IMR-90 (cell line): Measurements from ENCODE around the gene SYNGR3. TPM values are rescaled to one million over a fixed set of nuclear protein-coding genes. Genes with fewer than 3 reads are reported as not detected.
A peak's percentile ranks its signal among the peaks of the same experiment; 100 is the strongest.
"Not testable (repeated sequence)": the region's sequence is repeated elsewhere in the genome, so short reads cannot be mapped to it uniquely, and the experiment has no call there.

Experiments used
- ATAC-seq: fragments of 200-7000 bp; cut with Tn5 transposase; 2 replicates; pipeline ENCODE4 v1.9.1; 2020; ENCODE audit warnings: low read depth, mild to moderate bottlenecking, moderate library complexity
- BruUV-seq: library from RNA; stranded (reverse); fragments of 400-500 nt; replicated peaks from 2 replicates; lab custom pipeline; 2021; lab: Mats Ljungman, UMichigan
- CTCF ChIA-PET: fragments of 300-600 bp; formaldehyde crosslinking; extraction: SDS; loops from one replicate; lab custom pipeline; 2021; ENCODE audit warnings: antibody characterized with exemption; lab: Yijun Ruan, JAX
- POLR2A ChIA-PET: fragments of 300-600 bp; sonication (Branson Sonifier 250); formaldehyde crosslinking; loops from one replicate; lab custom pipeline; 2022; ENCODE audit warnings: antibody characterized with exemption; ENCODE audit not compliant: unreplicated experiment; lab: Charles Lee
- DNase-seq: peaks from one replicate; pipeline ENCODE4 v3.0.0; 2013
- H2AFZ ChIP-seq: replicated peaks from 2 replicates; pipeline ENCODE3; 2013; ENCODE audit warnings: low read length, mild to moderate bottlenecking; ENCODE audit not compliant: poor library complexity
- H2AK5ac ChIP-seq: 2 replicates; pipeline ENCODE4 v1.6.1; 2013; ENCODE audit warnings: low read depth, low read length, inconsistent platforms
- H2AK9ac ChIP-seq: replicated peaks from 2 replicates; pipeline ENCODE3; 2013; ENCODE audit warnings: mild to moderate bottlenecking, low read depth, low read length, moderate library complexity; ENCODE audit not compliant: poor library complexity
- H2BK120ac ChIP-seq: 2 replicates; pipeline ENCODE4 v1.6.1; 2013; ENCODE audit warnings: low read depth, low read length, inconsistent platforms
- H2BK15ac ChIP-seq: 3 replicates; pipeline ENCODE4 v1.6.1; 2013; ENCODE audit warnings: low read depth, low read length, inconsistent platforms
- H2BK20ac ChIP-seq: 2 replicates; pipeline ENCODE4 v1.6.1; 2013; ENCODE audit warnings: low read depth, mild to moderate bottlenecking, inconsistent platforms, low read length, moderate library complexity
- H2BK5ac ChIP-seq: 2 replicates; pipeline ENCODE4 v1.6.1; 2013; ENCODE audit warnings: mild to moderate bottlenecking, low read depth, low read length, inconsistent platforms; ENCODE audit not compliant: poor library complexity, severe bottlenecking
- H3K14ac ChIP-seq: replicated peaks from 2 replicates; pipeline ENCODE4 v1.6.1; 2013; ENCODE audit warnings: low read depth, low read length, inconsistent platforms
- H3K18ac ChIP-seq: 2 replicates; pipeline ENCODE4 v1.6.1; 2013; ENCODE audit warnings: low read depth, low read length, control low read depth
- H3K23ac ChIP-seq: 2 replicates; pipeline ENCODE4 v1.6.1; 2013; ENCODE audit warnings: low read depth, low read length, inconsistent platforms
- H3K27ac ChIP-seq: 2 replicates; pipeline ENCODE4 v1.5.1; 2013; ENCODE audit warnings: mild to moderate bottlenecking, control low read depth, low read length; ENCODE audit not compliant: insufficient read depth
- H3K27me3 ChIP-seq: 2 replicates; pipeline ENCODE4 v1.6.1; 2013; ENCODE audit warnings: low read length; ENCODE audit not compliant: control insufficient read depth, insufficient read depth
- H3K36me3 ChIP-seq: 2 replicates; pipeline ENCODE4 v1.6.1; 2013; ENCODE audit warnings: low read length, mixed read lengths; ENCODE audit not compliant: control insufficient read depth, insufficient read depth
- H3K4ac ChIP-seq: 2 replicates; pipeline ENCODE4 v1.6.1; 2013; ENCODE audit warnings: low read depth, low read length, inconsistent platforms
- H3K4me1 ChIP-seq: 2 replicates; pipeline ENCODE4 v1.6.1; 2013; ENCODE audit warnings: low read length, mixed read lengths; ENCODE audit not compliant: control insufficient read depth, insufficient read depth
- H3K4me2 ChIP-seq: 2 replicates; pipeline ENCODE4 v1.6.1; 2013; ENCODE audit warnings: low read depth, mild to moderate bottlenecking, control low read depth, low read length, moderate library complexity
- H3K4me3 ChIP-seq: 2 replicates; pipeline ENCODE4 v1.5.1; 2013; ENCODE audit warnings: low read depth, mild to moderate bottlenecking, control low read depth, low read length, moderate library complexity; ENCODE audit not compliant: insufficient read depth
- H3K56ac ChIP-seq: 2 replicates; pipeline ENCODE4 v1.6.1; 2013; ENCODE audit warnings: low read length, inconsistent platforms; ENCODE audit not compliant: insufficient read depth; ENCODE audit errors: extremely low read depth
- H3K79me1 ChIP-seq, 2 experiments: 2 replicates each; pipeline ENCODE4 v1.6.1; 2013; ENCODE audit warnings: low read length in 2 of 2, inconsistent platforms in 1 of 2, low read depth in 1 of 2
- H3K9ac ChIP-seq: 2 replicates; pipeline ENCODE4 v1.6.1; 2013; ENCODE audit warnings: low read depth, low read length, control low read depth
- H3K9me1 ChIP-seq: 2 replicates; pipeline ENCODE4 v1.6.1; 2013; ENCODE audit warnings: low read length, inconsistent platforms; ENCODE audit not compliant: insufficient read depth
- H3K9me3 ChIP-seq: 2 replicates; pipeline ENCODE4 v1.6.1; 2013; ENCODE audit warnings: low read length; ENCODE audit not compliant: control insufficient read depth, insufficient read depth
- H4K20me1 ChIP-seq: 2 replicates; pipeline ENCODE4 v1.6.1; 2013; ENCODE audit warnings: low read length, inconsistent platforms; ENCODE audit not compliant: insufficient read depth
- H4K5ac ChIP-seq: 2 replicates; pipeline ENCODE4 v1.6.1; 2013; ENCODE audit warnings: mild to moderate bottlenecking, low read depth, low read length, control low read depth
- H4K8ac ChIP-seq, 2 experiments: 2 replicates each; pipeline ENCODE4 v1.6.1; 2013; ENCODE audit warnings: low read depth in 2 of 2, low read length in 2 of 2, control low read depth in 1 of 2, inconsistent platforms in 1 of 2
- H4K91ac ChIP-seq: 2 replicates; pipeline ENCODE4 v1.6.1; 2013; ENCODE audit warnings: low read depth, low read length, inconsistent platforms; ENCODE audit not compliant: insufficient read depth
- CEBPB ChIP-seq: IDR thresholded peaks from 2 replicates; pipeline ENCODE4 v1.6.1; 2012; ENCODE audit warnings: low read depth, low read length, improper control_type of control experiment
- WGBS, 2 experiments: methylation state at CpG; one replicate each; pipeline versions ENCODE4 v1.1.5 to v1.1.7; 2013; ENCODE audit warnings: missing lambda C conversion rate in 2 of 2; ENCODE audit not compliant: insufficient read length in 1 of 2; ENCODE audit errors: extremely low coverage in 2 of 2; 5-methylcytosine and 5-hydroxymethylcytosine counted together
- dilution Hi-C: fragments of 300-500 bp; cut with HindIII; formaldehyde crosslinking; loops from one replicate; pipeline ENCODE4 v1.14.3; 2018; ENCODE audit warnings: low sequenced_read_pairs; ENCODE audit not compliant: unreplicated experiment
- in situ Hi-C: fragments of 300-500 bp; cut with MboI; formaldehyde crosslinking; loops from 3 replicates; pipeline ENCODE4 v1.14.3; 2019; ENCODE audit warnings: low sequenced_read_pairs, inconsistent platforms, mixed read lengths
- intact Hi-C: fragments of 100-400 bp; cut with micrococcal nuclease; formaldehyde crosslinking; loops from 2 replicates; pipeline ENCODE4 v1.10.0; 2022
- polyA plus RNA-seq, 3 experiments: library from polyadenylated mRNA; depleted of rRNA; stranded (reverse); fragments of >200 nt; gene quantifications; 2 replicates each; pipeline ENCODE4 v1.2.3, GENCODE V29; 2012; ENCODE audit warnings: low replicate concordance in 1 of 3
- total RNA-seq: library from RNA; depleted of rRNA; stranded (reverse); fragments of >200 nt; gene quantifications from 2 replicates; pipeline ENCODE4 v1.2.3, GENCODE V29; 2012

Gene SYNGR3
- total and polyA plus RNA-seq, 2 of the 4 experiments (the other 2 are of a cell fraction): 1.8 to 5.8 TPM

DNA sequence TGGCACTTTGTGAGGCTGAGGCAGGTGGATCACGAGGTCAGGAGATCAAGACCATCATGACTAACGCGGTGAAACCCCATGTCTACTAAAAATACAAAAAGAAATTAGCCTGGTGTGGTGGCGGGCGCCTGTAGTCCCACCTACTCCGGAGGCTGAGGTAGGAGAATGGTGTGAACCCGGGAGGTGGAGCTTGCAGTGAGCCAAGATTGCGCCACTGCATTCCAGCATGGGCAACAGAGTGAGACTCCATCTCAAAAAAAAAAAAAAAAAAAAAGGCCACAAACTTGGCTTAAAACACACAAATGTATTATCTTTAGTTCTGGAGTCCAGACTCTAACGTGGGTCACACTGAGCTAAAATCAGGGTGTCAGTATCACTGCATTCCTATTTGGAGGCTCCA, 22.0 kb downstream of the SYNGR3 start:
- in situ Hi-C loops: not testable (repeated sequence)
- 43% methylated on average over 1 of the region's 9 CpGs; no CpG with 5 or more reads in 1 of the 2 experiments for WGBS, 2 experiments
- CTCF ChIA-PET: interaction anchor here (1.0 kb wide), 1 partner anchor 129 kb away, joined by 5 read pairs; no protein-coding TSS in a partner anchor

More for the DNA sequence above, 22.0 kb downstream of the SYNGR3 start:
- H2BK120ac ChIP-seq, H2AFZ ChIP-seq, H3K4me3 ChIP-seq, H4K91ac ChIP-seq, ATAC-seq, H3K9ac ChIP-seq, H2BK5ac ChIP-seq, H4K8ac ChIP-seq, H2AK9ac ChIP-seq, H3K36me3 ChIP-seq, H3K14ac ChIP-seq, BruUV-seq, H3K27ac ChIP-seq, dilution Hi-C loops, H2BK20ac ChIP-seq, H3K18ac ChIP-seq, H3K23ac ChIP-seq, H3K4ac ChIP-seq, H3K56ac ChIP-seq, POLR2A ChIA-PET, H3K9me3 ChIP-seq, H2AK5ac ChIP-seq, DNase-seq, H3K27me3 ChIP-seq, intact Hi-C loops, H3K4me2 ChIP-seq, H4K5ac ChIP-seq, H2BK15ac ChIP-seq: not testable (repeated sequence)
- Histone ChIP-seq H3K9me1 (peaks cover 15% of the 10 kb centered on the region), H3K4me1 (peaks cover 21% of the 10 kb centered on the region), H4K20me1 (peaks cover 24% of the 10 kb centered on the region), H3K79me1 (peaks cover 9 to 37% of the 10 kb centered on the region in 2 experiments; a peak in 3 of 4 replicates)
- 0 out of 2 replicates have a peak, but pooled peaks have one; percentile 5 for TF ChIP-seq CEBPB
